Neural crest cell (in vitro differentiated cells): ENCODE measurements around the gene C11orf21. TPM values are rescaled to one million over a fixed set of nuclear protein-coding genes. Genes with fewer than 3 reads are reported as not detected.

Experiments used
- DNase-seq: peaks from one replicate; pipeline ENCODE4 v3.0.0; 2021; ENCODE audit warnings: low read depth, mixed read lengths, low spot score
- H3K27ac Mint-ChIP-seq: one replicate; pipeline ENCODE4 v1.8.0; 2021; ENCODE audit warnings: mild to moderate bottlenecking, mixed read lengths; ENCODE audit not compliant: unreplicated experiment
- H3K27me3 Mint-ChIP-seq: 2 replicates; pipeline ENCODE4 v1.8.0; 2021; ENCODE audit warnings: low read depth, mild to moderate bottlenecking, mixed read lengths
- H3K36me3 Mint-ChIP-seq: 2 replicates; pipeline ENCODE4 v1.8.0; 2021; ENCODE audit warnings: low read depth, mild to moderate bottlenecking, mixed read lengths
- H3K4me1 Mint-ChIP-seq: 2 replicates; pipeline ENCODE4 v1.8.0; 2021; ENCODE audit warnings: mixed read lengths
- H3K4me3 Mint-ChIP-seq: one replicate; pipeline ENCODE4 v1.8.0; 2021; ENCODE audit warnings: mild to moderate bottlenecking, mixed read lengths
- H3K9me3 Mint-ChIP-seq: 2 replicates; pipeline ENCODE4 v1.8.0; 2021; ENCODE audit warnings: mixed read lengths
- total RNA-seq: library from RNA; stranded (reverse); gene quantifications from 2 replicates; pipeline ENCODE4 v1.2.1, GENCODE V29; 2021
- TF ChIP-seq, protein P1 (sequence below): fragments of 200-600 bp; sonication (generic); conservative IDR thresholded peaks from 2 replicates; pipeline ENCODE4 v1.5.0; 2021; ENCODE audit warnings: antibody characterized with exemption, mild to moderate bottlenecking

C11orf21 gene
- total RNA-seq, 1 donor from 2014 or later: not detected

DNA sequence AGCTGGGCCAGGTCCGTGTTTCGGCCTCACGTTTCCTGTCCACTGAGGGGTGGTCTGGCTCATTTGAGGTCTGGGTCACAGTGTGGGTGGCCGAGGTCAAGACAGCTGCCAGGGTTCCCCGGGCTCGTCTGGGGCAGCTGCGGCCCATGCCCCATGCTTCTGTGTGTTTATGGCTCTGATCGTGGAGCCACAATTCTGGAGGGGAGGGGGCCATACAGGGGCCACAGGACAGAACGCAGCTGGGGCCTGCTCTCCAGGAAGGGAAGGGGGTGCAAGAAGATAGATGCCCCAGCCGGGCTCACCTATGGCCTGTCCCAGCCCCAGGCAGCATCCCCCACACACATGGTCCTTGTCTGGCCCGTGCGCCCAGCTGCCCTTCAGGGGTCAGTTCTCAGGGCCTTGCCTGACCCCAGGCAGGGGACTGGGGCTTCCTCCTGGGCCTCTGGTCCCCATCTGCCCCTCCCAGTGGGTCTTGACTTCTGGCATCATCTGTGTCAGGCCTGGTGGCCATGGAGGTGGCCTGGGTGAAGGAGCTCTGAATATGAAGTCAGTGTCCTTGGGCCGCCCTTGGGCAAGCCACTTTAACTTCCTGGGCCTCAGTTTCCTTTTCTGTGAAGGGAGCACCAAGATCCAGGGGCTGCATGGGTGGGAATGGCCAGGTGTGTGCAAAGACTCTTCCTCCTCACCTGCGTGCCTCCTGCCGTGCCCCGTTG is 8.5 kb upstream of the C11orf21 start:
- TF ChIP-seq, protein P1, sequence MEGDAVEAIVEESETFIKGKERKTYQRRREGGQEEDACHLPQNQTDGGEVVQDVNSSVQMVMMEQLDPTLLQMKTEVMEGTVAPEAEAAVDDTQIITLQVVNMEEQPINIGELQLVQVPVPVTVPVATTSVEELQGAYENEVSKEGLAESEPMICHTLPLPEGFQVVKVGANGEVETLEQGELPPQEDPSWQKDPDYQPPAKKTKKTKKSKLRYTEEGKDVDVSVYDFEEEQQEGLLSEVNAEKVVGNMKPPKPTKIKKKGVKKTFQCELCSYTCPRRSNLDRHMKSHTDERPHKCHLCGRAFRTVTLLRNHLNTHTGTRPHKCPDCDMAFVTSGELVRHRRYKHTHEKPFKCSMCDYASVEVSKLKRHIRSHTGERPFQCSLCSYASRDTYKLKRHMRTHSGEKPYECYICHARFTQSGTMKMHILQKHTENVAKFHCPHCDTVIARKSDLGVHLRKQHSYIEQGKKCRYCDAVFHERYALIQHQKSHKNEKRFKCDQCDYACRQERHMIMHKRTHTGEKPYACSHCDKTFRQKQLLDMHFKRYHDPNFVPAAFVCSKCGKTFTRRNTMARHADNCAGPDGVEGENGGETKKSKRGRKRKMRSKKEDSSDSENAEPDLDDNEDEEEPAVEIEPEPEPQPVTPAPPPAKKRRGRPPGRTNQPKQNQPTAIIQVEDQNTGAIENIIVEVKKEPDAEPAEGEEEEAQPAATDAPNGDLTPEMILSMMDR: no peak
- Mint-ChIP-seq H3K36me3 (no peaks in the 10 kb centered on the region), H3K9me3 (no peaks in the 10 kb centered on the region), H3K4me3 (no peak overlapping the region), H3K4me1 (peaks cover 7% of the 10 kb centered on the region), H3K27ac (peak overlapping the region; percentile 12), H3K27me3 (no peaks in the 10 kb centered on the region)
- no peak for DNase-seq

DNA sequence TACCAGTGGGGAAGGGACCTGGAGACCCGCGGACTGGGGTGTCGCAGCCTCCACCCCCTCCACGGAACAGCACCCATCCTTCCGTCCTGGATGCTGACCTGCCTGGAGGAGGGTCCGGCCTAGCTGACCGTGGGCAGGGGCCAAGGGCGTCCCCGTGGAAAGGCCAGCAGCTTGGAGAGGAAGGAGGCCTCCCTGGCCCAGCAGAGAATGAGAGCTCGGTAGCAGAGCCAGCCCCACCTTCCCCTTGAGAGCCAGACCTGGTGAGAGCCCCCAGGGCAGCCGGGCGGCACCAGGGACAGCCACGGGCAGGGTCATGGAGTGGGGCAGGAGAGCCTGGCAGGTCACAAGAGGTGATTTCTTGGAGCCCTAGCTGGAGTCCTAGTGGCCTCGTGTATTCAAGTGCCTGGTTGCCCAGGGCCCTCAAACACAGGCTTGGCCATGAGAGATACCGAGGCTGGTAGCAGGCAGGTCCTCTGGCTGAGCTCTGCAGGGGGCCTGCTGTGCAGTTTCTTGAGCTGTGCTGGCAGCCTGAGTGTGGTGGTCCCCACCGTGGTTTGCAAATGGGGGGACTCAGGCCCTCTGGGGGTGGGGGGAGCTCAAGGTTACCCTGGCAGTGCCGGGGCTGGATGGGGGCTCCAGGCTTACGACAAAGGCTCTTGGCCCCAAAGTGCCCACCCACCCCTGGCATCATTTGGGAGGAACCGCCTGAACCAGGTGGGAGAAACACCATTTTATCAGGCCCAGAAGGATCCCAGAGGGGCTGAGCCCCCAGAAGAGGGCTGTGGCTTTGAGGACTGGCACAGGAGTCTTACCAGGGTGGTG is 7.7 kb upstream of the C11orf21 start:
- no peaks in the 10 kb centered on the region for H3K9me3 Mint-ChIP-seq
- no peaks in the 10 kb centered on the region for H3K36me3 Mint-ChIP-seq
- no peaks in the 10 kb centered on the region for H3K27me3 Mint-ChIP-seq
- no peak overlapping the region for H3K27ac Mint-ChIP-seq
- no peak overlapping the region for H3K4me3 Mint-ChIP-seq
- H3K4me1 Mint-ChIP-seq: peaks cover 7% of the 10 kb centered on the region
- DNase-seq: no peak
- TF ChIP-seq, protein P1: no peak

DNA sequence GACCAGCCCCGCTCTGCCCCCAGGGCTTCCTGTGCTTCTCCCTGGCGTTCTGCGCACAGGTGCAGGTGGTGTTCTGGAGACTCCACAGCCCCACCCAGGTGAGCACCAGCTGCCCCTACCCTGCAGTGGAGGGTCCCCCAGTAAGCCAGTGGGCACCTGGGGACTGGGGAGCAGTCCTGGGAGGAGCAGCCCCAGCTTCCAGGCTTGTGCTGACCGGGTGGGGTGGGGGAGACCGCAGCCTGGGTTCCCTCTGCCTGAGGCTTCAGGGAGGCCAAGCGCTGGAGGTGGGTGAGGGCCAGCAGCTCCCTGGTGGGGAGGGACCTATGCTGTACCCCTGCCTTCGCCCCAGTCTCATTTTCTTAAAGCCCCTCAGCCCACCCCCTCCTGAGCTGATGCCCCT is 7.0 kb upstream of the C11orf21 start:
- H3K27me3 Mint-ChIP-seq: no peaks in the 10 kb centered on the region
- H3K4me1 Mint-ChIP-seq: peaks cover 7% of the 10 kb centered on the region
- H3K9me3 Mint-ChIP-seq: no peaks in the 10 kb centered on the region
- TF ChIP-seq, protein P1: no peak
- no peaks in the 10 kb centered on the region for H3K36me3 Mint-ChIP-seq
- H3K27ac Mint-ChIP-seq: no peak overlapping the region
- H3K4me3 Mint-ChIP-seq: no peak overlapping the region
- no peak for DNase-seq

DNA sequence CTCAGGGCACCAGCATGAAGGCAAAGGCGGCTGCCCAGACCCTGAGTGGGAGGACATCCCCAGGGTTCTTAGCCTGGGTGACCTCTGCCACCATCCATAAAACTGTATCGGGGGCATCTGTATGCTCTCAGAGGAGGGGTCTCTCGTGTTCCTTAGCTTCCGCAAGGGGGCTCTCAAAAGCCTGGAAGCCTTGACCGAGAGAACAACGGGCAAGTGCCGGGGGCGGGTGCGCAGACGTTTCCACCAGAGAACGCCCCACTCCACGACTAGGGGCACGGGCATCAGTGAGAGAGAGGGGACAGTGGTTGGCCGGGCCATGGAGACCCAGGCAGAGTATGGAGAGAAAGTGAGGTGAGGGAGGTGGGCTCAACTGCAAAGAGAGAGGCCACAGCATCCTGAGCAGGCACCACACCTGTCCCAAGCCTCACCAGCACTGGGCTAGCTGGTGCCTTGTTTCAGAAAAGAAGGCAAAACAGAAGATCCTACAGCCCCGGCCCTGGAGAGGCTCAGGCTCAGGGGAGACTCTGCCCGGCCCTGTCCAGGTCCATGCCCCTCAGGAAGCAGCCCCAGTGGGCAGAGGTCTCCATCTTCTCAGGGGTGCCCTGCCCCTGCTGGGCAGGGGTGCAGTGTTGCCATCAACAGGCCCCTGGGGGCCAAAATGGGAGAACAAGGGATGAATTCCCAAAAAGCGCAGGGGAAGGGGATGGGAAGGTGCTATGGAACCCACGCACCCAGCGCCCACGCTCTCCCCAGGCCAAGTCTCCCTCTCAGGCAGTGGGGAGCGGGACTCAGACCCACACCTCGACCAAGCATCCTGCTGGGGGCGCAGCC is 6.0 kb upstream of the C11orf21 start:
- TF ChIP-seq, protein P1: no peak
- H3K9me3 Mint-ChIP-seq: no peaks in the 10 kb centered on the region
- no peak for DNase-seq
- peaks cover 7% of the 10 kb centered on the region for H3K4me1 Mint-ChIP-seq
- H3K27me3 Mint-ChIP-seq: no peaks in the 10 kb centered on the region
- H3K4me3 Mint-ChIP-seq: no peak overlapping the region
- H3K27ac Mint-ChIP-seq: no peak overlapping the region
- no peaks in the 10 kb centered on the region for H3K36me3 Mint-ChIP-seq

DNA sequence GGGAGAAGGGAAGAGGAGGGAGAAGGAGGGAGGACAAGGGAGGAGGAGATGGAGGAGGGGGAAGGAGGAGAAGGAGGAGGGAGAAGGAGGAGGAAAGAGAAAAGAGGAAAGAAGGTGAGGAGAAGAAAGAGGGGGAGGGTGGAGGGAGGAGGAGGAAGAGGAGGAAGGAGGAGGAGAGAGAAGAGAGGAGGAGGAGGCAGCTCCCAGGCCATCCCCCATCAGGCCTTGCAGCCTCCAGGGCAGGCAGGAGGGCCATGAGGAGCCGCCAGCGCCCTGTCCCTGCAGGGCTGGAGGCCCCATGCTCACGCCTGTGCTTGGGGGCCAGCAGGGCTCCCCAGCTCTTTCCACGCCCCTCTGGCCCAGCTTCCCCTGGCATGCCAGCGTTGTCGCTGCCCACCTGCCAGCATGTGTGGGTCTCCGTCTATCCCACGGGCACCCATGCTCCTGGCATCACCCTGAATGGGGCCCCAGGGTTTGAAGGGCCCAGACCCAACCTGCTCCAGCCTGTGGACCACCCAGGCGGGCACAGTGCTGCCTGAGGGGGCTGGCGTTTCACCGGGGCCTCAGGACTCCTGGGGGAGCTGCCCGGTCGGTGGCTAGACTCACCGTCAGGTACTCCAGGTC is 5.3 kb upstream of the C11orf21 start:
- TF ChIP-seq, protein P1: no peak
- DNase-seq: no peak
- H3K27ac Mint-ChIP-seq: no peak overlapping the region
- H3K9me3 Mint-ChIP-seq: no peaks in the 10 kb centered on the region
- H3K27me3 Mint-ChIP-seq: no peaks in the 10 kb centered on the region
- H3K4me1 Mint-ChIP-seq: peaks cover 7% of the 10 kb centered on the region
- no peaks in the 10 kb centered on the region for H3K36me3 Mint-ChIP-seq
- H3K4me3 Mint-ChIP-seq: no peak overlapping the region
